Transverse colon (tissue), 4 donors: ENCODE results near the gene C1orf226. TPM values are rescaled to one million over a fixed set of nuclear protein-coding genes. Genes with fewer than 3 reads are reported as not detected.

Experiments
- DNase-seq: peaks from one replicate; pipeline ENCODE4 v3.0.0-alpha.2; 2019
- H3K27ac ChIP-seq, 4 donors: fragments of 200-600 bp; sonication (generic); 2 replicates each; pipeline ENCODE4 v1.5.1; 2016 to 2018; ENCODE audit warnings: inconsistent platforms in 4 of 4
- H3K27me3 ChIP-seq: fragments of 200-600 bp; sonication (generic); 2 replicates; pipeline ENCODE4 v1.5.1; 2017; ENCODE audit warnings: inconsistent platforms
- H3K36me3 ChIP-seq, 4 donors: fragments of 200-600 bp; sonication (generic); 2 replicates each; pipeline ENCODE4 v1.5.1; 2017 to 2019; ENCODE audit warnings: inconsistent platforms in 4 of 4
- H3K4me1 ChIP-seq, 4 donors: fragments of 200-600 bp; sonication (generic); 2 replicates each; pipeline ENCODE4 v1.5.1; 2017 to 2020; ENCODE audit warnings: inconsistent platforms in 4 of 4
- H3K4me3 ChIP-seq, 4 donors: fragments of 200-600 bp; sonication (generic); 1 replicate in 1 of 4; 2 replicates in 3 of 4; pipeline versions ENCODE4 v1.5.1 to v1.6.1; 2017 to 2019; ENCODE audit warnings: inconsistent platforms in 4 of 4
- H3K9me3 ChIP-seq, 2 donors: fragments of 200-600 bp; sonication (generic); 2 replicates each; pipeline ENCODE4 v1.5.1; 2017 to 2019; ENCODE audit warnings: inconsistent platforms in 2 of 2
- EP300 ChIP-seq: sonication (generic); formaldehyde crosslinking; IDR thresholded peaks from one replicate; pipeline ENCODE4 v1.6.1; 2017; ENCODE audit warnings: antibody characterized with exemption, low read depth
- POLR2A ChIP-seq: fragments of 450-650 bp; IDR thresholded peaks from one replicate; pipeline ENCODE4 v1.6.1; 2016; ENCODE audit warnings: antibody characterized with exemption, mild to moderate bottlenecking, moderate library complexity
- POLR2AphosphoS5 ChIP-seq, 3 donors: sonication (generic); formaldehyde crosslinking; IDR thresholded peaks; one replicate each; pipeline ENCODE4 v1.6.1; 2016; ENCODE audit warnings: antibody characterized with exemption in 3 of 3
- WGBS, 2 donors: methylation state at CpG; one replicate each; pipeline ENCODE4 v1.1.5; 2018; ENCODE audit warnings: low coverage in 1 of 2; 5-methylcytosine and 5-hydroxymethylcytosine counted together
- in situ Hi-C, 4 donors: fragments of 200-750 bp; cut with MboI; loops; one replicate each; pipeline versions ENCODE4 v1.15.0 to v1.15.1; 2017; ENCODE audit warnings: low sequenced_read_pairs in 3 of 4, low pct_ligation_motif_present in 1 of 4, low pct_unique_long_range_greater_than_20kb in 1 of 4
- intact Hi-C: fragments of 100-400 bp; cut with DNase I; formaldehyde crosslinking; loops from one replicate; pipeline ENCODE4 v1.15.1; 2023; ENCODE audit warnings: low total_unique reads
- total RNA-seq, 4 donors: library from RNA; depleted of rRNA; stranded (reverse); fragments of >200 nt; gene quantifications; one replicate each; pipeline ENCODE4 v1.1.0, GENCODE V29; 2016
- TF ChIP-seq, protein P1 (sequence below), 5 experiments: fragments of 200-600 bp in 3 of 5; fragments of 450-650 bp in 2 of 5; sonication (generic) in 3 of 5; IDR thresholded peaks; 1 replicate in 2 of 5; 2 replicates in 3 of 5; pipeline ENCODE4 v1.5.1; 2016 to 2017; ENCODE audit warnings: antibody characterized with exemption in 5 of 5, inconsistent platforms in 3 of 5, mild to moderate bottlenecking in 2 of 5, moderate library complexity in 1 of 5

C1orf226 gene
- total RNA-seq, 4 donors from 2014 or later = 13.1 to 20.3 (median 16.7) TPM

DNA sequence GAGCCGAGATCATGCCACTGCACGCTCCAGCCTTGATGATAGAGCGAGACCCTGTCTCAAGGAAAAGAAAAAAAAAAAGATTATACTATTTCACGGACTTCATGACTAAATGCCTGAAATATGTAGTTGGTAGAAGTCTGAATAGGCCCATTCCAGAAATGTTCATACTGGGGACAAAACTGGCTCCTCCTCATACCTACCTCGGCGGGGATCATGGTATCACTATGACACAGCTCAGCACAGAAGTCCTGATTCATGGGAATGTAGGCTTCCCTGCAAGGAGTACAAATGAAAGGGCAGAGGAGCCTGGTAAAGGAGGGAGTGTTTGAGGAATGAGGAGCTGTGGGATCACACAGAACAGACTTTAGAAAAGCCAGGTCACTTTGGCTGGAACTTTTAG is 9.9 kb upstream of the C1orf226 start:
- in situ Hi-C loops = no loop called here

DNA sequence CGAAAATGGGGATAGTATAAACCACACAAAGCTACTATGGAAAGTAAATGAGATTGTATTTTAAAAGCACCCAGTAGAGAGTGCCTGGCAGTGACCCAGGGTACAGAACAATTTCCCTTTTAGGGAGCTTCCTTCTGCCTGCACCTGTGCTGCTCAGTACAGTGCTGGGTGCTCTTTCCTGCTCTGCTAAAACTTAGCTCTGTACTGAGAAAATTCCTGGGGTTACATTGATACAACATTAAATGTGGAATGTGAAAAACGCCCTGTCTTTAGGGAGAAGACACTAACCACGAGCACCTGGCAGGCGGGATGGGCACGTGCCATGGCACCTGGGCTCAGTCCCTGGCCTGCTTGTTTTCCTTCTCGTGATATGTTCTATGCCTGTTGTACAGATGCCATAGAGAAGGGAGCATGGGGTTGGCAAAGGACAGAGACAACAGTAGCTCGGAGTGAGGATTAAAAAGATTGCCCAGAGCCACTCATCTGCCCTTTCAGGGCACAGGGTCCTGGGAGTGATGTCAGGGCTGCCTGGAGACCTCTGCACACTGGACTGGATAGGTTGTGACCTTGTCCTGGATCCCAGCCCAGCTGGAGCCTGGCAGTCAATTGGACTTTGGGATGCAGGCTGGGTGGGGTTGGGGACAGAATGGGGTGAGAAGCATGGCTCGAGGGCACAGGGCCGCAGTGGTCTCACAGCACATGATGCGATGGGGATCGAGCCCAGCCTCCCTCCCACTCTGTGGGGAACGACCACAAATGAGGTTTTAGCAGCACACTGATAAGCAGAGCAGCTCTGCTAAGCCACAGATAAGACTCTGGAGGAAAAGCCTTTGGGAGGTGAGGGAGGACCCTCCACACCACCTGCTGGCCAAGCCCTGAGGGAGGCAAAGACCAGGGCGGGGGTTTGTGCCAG is 9.1 kb upstream of the C1orf226 start:
- peaks cover 17 to 55% (median 31%) of the 10 kb centered on the region in 4 donors for H3K4me1 ChIP-seq
- H3K9me3 ChIP-seq = no peaks in the 10 kb centered on the region
- no peaks in the 10 kb centered on the region for H3K27me3 ChIP-seq
- TF ChIP-seq POLR2AphosphoS5 (IDR thresholded peaks at IDR 0.05) = no peak
- no peak for TF ChIP-seq POLR2A
- TF ChIP-seq EP300 = no peak
- TF ChIP-seq, protein P1, sequence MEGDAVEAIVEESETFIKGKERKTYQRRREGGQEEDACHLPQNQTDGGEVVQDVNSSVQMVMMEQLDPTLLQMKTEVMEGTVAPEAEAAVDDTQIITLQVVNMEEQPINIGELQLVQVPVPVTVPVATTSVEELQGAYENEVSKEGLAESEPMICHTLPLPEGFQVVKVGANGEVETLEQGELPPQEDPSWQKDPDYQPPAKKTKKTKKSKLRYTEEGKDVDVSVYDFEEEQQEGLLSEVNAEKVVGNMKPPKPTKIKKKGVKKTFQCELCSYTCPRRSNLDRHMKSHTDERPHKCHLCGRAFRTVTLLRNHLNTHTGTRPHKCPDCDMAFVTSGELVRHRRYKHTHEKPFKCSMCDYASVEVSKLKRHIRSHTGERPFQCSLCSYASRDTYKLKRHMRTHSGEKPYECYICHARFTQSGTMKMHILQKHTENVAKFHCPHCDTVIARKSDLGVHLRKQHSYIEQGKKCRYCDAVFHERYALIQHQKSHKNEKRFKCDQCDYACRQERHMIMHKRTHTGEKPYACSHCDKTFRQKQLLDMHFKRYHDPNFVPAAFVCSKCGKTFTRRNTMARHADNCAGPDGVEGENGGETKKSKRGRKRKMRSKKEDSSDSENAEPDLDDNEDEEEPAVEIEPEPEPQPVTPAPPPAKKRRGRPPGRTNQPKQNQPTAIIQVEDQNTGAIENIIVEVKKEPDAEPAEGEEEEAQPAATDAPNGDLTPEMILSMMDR (IDR thresholded peaks at IDR 0.05) = no peak
- intact Hi-C loops (no loop called here), in situ Hi-C loops (no loop called here)
- H3K36me3 ChIP-seq = no peaks in the 10 kb centered on the region
- H3K4me3 ChIP-seq = no peak overlapping the region
- WGBS, 2 donors = 45 to 66% methylated on average over 6 to 13 of the region's 13 CpGs
- peak; percentile 57 for DNase-seq
- peak overlapping the region; percentile 22 to 73 (median 60) for H3K27ac ChIP-seq

More for the DNA sequence above, 9.9 kb upstream of the C1orf226 start:
- Histone ChIP-seq H3K36me3 (no peaks in the 10 kb centered on the region), H3K9me3 (no peaks in the 10 kb centered on the region), H3K4me1 (peaks cover 17 to 61% (median 31%) of the 10 kb centered on the region in 4 donors), H3K27me3 (no peaks in the 10 kb centered on the region), H3K27ac (peak overlapping the region; percentile 22 to 73 (median 60)), H3K4me3 (no peak overlapping the region)
- no peak for DNase-seq
- TF ChIP-seq, protein P1 (IDR thresholded peaks at IDR 0.05) = no peak
- TF ChIP-seq POLR2AphosphoS5 (IDR thresholded peaks at IDR 0.05) (no peak), EP300 (no peak), POLR2A (no peak)
- intact Hi-C loops = no loop called here
- 78 to 100% methylated on average over 2 to 6 of the region's 6 CpGs for WGBS, 2 donors

DNA sequence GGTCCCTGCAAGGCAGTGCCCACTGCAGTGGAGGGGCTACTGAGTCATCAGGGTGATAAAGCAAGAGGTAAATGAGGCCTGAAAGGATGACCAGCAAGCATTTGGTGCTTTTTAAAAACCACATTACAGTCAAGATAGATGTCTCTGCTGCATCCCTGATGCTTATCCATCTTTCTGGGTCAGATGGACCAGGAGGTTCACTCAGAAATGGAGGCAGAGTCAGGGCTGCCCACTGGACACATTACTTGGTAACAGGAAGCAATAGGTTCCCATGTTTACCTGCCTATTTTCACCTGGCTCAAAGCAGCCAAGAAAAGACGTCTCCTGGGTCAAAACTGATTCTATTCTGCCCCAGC is 8.5 kb upstream of the C1orf226 start:
- in situ Hi-C loops (no loop called here), intact Hi-C loops (no loop called here)
- Histone ChIP-seq H3K27ac (peak overlapping the region in 1 of 4 donors; percentile 47), H3K36me3 (no peaks in the 10 kb centered on the region), H3K4me3 (no peak overlapping the region), H3K4me1 (peaks cover 17 to 50% (median 31%) of the 10 kb centered on the region in 4 donors), H3K9me3 (no peaks in the 10 kb centered on the region), H3K27me3 (no peaks in the 10 kb centered on the region)
- no peak for DNase-seq
- 35% methylated on average over 1 of the region's 1 CpG; no CpG with 5 or more reads in 1 of the 2 donors for WGBS, 2 donors
- TF ChIP-seq POLR2AphosphoS5 (IDR thresholded peaks at IDR 0.05) (no peak), EP300 (no peak), POLR2A (no peak)
- TF ChIP-seq, protein P1 (IDR thresholded peaks at IDR 0.05) = no peak

DNA sequence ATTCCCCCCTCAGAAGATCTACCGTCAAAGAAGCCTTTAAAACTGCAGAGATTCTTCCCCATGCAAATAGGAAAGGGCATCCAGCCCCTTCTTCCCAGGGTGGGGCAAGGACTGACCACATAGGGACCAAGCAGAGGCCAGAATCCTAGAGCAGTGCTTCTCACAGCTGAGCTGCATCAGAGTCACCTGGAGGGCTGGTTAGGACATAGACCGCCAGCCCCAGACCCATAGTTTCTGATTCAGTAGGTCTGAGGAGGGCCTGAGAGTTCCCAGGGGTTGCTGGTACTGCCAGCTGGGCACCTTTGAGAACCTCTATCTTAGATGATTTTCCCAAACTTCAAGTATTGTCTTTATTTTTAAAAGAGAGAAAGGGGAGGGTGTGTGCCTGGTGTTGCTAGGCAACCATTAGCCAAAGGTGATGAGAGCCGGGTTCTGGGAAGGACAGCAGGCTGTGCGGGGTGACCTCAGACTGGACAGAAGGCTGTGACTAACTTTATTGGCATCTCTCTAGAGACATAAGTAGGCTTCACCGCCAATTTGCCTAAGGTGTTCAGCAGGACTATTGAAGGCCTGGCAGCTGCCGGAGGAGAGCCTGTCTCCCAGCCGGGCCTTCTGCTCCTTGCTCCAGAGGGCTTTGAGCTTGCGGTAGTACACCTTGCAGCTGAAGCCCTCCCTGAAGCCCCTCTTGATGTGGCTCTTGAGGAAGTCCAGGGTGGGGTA is 7.8 kb upstream of the C1orf226 start:
- in situ Hi-C loops (no loop called here), intact Hi-C loops (no loop called here)
- Histone ChIP-seq H3K4me1 (peaks cover 17 to 45% (median 30%) of the 10 kb centered on the region in 4 donors), H3K9me3 (no peaks in the 10 kb centered on the region), H3K4me3 (no peak overlapping the region), H3K27ac (no peak overlapping the region), H3K27me3 (no peaks in the 10 kb centered on the region), H3K36me3 (no peaks in the 10 kb centered on the region)
- no peak for TF ChIP-seq POLR2A
- 92% methylated on average over 8 of the region's 8 CpGs; no CpG with 5 or more reads in 1 of the 2 donors for WGBS, 2 donors
- no peak for DNase-seq
